Non-pigmented ciliary epithelial cell (primary cell): ENCODE data around the gene SLC6A6.
A peak's percentile ranks its signal among the peaks of the same experiment; 100 is the strongest.

Experiments used
- DNase-seq: peaks from one replicate; pipeline ENCODE4 v3.0.0-alpha.2; 2010; ENCODE audit warnings: low read depth

Gene SLC6A6

DNA sequence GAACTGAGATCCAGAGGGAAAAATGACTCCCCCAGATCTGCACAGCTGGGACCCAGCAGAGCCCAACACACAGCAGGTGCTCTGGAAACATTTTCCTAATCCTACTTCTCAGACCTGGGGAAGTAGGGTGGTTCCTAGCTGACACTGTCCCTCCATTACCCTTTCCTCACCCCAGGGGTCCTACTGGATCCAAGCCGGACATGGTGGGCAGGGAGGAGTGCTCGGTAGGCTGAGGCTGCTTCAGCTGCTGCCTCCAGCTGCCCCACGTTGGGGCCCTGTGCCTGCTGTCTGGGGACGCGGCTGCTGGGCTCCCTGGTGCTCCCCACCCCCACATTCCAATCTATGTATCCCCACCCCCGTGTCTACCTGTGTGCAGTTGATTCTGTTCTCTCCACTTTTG, 29.8 kb upstream of the SLC6A6 start:
- DNase-seq = no peak

DNA sequence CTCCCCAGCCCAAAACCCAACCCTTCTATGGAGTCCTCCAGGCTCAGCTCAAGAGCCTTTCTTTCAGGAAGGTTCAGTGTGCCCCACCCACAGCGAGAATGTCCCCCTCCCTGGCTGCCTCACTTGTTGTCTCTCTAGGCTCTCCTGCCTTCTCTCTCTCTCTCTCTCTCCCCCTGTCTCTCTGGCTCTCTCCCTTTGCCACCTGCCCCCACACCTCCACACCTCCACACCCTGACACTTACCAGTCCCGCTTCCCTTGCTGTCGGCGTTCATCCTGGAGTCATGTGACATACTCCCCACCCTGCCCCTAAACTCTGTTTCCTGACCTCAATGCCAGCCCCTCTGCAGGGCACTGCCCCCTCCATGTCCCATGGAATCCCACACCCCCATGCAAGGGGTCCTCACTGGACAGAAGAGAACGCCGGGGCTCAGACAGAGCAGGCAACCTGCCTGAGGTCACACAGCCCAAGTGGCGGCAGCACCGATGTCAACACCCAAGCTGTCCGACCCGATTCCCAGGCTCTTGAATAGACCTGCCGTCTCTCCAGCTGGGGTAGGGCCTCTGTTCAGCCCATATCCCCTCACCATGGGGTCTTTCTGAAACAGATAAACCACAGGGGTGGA, 28.5 kb upstream of the SLC6A6 start:
- DNase-seq = no peak

DNA sequence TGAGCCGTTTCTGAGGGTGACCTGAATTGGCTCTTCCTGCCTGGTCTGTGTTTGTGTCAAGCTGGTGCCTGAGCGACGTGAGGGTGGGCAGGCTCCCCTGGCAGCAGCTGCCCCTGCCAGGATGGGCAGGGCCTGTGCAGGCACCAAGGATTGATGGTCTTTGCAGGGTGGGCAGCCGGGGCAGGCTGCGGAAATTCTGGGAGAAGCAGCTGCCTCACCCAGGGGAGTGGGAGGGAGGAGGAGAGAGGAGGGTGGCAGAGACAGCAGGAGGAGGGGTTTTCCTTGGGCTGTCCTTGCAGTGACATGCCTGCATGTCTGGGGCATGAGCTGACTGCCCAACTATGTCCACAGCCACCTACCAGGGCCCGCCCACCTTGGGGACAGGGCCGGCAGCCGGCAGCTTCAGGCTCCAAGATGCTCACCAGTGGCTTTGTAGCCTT, 27.9 kb upstream of the SLC6A6 start:
- DNase-seq = no peak

DNA sequence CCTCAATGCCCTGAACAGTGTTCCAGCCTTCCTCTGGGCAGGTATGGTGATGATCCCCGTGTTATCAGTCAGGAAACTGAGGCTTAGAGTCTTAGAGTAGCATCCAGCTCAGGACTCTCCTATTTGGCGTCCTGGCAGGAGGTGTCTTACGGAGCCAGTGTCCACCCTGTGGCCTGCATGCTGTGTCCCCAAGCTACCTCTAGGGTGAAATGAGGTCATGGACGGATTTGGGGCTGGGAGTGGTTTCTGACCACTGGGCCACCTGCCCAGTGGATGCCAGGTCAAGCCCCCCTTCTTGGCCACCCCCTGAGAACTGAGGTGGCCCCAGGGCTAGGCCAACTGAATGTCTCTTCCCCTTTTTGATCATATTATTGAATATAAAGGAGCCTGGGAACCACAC, 27.2 kb upstream of the SLC6A6 start:
- no peak for DNase-seq

DNA sequence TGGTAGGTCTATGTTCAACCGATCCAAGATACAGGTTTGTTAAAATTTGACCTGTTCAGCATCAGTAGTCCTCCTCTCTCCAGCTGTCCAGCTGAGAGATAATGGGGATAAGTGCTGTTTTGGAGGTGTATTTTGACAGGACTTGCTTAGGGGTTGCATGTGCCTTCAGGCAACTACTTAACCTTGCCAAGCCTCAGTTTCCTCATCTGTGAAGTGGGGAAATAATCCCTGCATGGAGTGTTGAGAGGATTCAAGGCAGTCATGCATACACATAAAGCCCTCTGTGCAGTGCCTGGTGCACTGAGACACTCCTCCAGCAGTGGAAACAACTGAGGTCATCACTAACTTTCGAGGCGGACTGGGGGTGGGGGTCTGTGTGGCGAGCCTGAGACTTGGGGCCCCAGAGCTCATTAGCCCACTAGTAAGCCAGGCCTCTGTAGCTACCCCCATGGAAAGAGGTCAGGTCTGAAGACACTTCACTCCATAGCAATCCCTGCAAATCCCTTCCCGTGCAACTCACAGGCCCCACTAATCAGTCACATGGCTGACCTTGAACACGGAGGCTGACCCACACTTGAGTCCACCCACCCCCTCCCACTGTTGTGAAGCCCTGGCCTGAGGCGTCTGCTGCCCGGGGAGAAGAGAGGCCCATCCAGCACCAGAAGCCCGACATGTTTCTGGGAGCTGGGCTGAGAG, 25.9 kb upstream of the SLC6A6 start:
- no peak for DNase-seq

DNA sequence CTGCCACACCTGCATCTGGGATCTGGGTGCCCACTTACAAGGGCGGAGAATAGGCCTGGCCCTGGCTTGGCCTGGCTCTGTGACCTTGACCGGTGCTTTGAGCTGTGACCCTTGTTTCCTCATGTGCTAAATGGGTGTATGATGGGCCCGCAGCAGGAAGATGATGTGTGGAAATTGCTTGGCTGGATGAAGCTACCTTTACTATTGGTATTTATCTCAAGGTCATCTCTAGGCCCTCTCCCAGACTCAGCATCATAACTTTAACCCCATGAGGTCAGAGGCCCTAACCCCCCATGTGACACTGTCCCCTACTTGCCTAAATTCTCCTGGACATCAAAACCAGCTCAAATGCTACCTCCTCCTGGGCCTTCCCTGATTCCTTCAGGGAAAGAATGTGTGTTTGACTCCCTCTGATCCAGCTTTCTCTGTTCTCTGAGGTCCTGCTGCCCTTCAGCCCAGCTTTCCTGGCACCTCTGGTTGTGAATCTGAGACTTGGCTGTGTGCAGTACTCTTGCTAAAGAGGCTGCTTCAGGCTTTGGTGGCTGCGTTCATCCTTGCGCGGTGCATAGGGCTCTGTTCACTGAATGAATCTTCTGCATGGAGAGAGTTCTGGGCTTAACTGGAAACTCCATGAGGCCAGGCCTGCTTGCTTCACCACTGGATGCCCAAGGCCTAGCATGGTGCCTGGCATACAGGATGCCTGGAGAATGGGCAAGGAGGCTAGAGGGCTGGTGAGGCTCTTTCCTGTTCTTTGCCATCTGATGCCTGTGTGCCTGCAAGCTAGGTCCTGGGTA, 25.2 kb upstream of the SLC6A6 start:
- no peak for DNase-seq

DNA sequence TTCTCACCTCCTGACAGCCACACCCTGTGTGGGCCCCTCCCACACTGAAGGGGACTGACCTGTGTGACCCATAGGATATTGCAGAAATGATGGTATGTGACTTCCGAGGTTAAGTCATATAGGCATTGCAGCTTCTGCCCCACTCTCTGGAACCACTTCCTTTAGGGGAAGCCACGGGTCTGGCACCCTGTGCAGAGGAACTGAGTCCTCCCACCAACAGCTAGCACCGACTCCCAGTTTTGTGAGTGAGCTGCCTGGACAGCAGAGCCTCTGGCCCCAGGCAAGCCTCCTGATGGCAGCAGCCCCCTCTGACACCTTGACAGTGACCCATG, 24.6 kb upstream of the SLC6A6 start:
- no peak for DNase-seq

DNA sequence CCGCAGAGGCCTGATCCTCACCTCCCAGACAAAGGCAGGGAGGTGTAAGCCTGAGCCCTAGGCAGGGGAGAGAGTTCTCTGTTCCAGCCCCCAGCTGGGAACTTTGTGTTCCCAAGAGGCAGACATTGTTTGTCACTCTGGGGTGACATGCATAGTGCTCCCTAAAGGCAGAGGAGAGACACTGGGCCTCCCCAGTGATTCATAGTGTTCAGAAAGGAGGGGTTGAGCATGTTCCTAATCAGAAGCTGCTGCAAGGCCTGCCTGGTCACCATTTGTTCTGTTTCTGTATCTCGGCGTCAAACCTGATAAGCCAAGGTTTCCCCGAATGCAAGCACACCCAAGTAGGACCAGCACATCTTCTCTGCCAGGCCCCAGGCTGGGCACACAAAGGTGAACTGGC, 24.0 kb upstream of the SLC6A6 start:
- no peak for DNase-seq

DNA sequence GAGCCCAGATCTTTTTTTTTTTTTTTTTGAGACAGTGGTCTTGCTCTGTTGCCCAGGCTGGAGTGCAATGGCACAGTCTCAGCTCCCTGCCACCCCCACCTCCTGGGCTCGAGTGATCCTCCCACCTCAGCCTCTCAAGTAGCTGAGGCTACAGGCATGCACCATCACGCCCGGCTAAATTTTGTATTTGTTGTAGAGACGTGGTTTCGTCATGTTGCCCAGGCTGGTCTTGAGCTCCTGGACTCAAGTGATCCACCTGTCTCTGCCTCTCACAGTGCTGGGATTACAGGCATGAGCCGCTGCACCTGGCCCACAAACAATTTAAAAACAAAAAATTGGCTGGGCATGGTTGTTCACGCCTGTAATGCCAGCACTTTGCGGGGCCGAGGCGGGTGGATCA, 22.6 kb upstream of the SLC6A6 start:
- DNase-seq = no peak

DNA sequence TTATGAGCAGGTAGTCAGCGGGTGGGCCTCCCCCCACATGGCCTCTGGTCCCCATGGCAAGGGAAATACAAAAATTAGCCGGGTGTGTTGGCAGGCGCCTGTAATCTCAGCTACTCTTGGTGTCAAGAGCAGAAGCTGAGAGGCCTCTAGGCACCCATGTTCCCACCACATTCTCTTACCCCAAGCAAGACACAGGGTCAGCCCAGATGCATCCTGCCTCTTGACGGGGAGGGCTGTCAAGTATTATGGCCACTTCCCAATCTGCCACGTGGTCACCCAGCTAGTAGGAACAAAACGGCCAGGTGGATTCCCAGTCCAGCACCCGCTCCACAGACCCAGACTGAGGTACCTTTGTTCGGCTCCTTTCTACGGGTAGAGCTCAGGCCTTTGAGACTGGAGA, 16.2 kb upstream of the SLC6A6 start:
- DNase-seq = no peak

DNA sequence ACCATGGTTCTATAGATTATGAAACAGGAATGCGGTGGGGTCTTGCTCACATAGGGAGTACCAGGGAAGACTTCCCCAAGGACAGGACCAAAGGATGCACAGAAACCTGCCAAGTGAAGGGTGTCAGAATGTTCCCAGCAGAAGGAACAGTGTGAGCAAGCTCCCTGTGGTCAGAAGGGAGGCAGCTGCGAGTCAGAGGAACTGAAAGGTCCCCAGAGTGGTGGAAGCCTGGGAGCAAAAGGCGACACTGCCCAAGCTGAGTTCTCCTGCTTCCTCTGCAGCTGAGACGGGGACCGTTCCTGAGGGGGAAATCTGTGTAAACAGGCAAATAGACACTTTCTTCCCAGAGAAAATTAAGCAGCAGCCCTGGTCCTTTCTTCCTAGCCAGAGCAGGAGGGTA, 14.2 kb upstream of the SLC6A6 start:
- no peak for DNase-seq

DNA sequence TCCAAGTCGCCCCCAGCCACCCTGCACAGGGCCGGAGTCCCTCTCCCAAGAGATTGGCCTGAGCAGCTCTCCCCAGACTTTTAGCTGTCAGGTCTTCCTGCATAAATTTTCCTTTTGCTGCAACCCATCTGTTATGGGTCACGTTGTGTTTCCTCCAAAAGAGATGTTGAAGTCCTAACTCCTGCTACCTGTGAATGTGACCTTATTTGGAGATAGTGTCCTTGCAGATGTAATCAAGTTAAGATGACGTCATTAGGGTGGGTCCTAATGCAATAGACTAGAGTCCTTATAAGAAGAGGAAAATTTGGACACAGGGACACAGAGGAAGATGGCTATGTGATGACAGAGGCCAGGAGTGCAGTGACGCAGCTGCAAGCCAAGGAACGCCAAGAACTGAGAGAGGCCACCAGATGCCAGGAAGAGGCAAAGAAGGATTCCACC, 13.2 kb upstream of the SLC6A6 start:
- no peak for DNase-seq

DNA sequence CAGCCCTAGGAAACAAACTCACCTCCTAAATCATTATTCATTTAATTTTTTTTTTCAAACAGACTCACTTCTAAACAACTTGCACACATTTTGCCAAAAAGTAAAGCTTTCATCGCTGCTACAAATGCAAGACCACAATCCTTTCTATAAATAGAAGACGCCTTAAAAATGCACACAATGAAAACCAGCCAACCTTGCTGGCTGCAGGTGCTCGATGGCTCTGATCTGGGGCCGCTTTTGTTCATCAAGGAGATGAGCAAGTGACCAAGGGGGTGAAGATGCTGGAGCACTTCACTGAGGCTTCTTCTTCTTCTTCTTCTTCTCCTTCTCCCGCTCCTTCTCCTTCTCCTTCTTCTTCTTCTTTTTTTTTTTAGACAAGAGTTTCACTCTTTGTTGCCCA, 12.7 kb upstream of the SLC6A6 start:
- no peak for DNase-seq

DNA sequence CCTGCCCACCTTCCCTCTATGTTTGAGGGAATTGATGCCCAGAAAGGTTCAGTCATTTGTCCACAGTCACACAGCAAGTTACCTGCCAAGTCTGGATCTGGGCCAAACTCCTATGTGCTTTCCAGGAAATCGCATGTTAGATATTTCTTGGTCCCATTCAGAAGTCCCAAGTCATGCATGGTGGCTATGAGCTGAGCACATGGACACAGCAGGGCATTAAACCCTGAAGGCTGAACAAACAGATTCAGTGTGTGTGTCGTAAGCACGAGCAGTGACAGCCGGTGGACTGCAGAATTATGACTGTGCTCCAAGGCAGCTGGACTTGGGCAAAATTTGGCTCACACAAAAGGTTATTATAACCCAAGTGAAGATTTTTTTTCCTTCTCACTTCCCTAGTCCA, 11.4 kb upstream of the SLC6A6 start:
- peak; percentile 40 for DNase-seq

DNA sequence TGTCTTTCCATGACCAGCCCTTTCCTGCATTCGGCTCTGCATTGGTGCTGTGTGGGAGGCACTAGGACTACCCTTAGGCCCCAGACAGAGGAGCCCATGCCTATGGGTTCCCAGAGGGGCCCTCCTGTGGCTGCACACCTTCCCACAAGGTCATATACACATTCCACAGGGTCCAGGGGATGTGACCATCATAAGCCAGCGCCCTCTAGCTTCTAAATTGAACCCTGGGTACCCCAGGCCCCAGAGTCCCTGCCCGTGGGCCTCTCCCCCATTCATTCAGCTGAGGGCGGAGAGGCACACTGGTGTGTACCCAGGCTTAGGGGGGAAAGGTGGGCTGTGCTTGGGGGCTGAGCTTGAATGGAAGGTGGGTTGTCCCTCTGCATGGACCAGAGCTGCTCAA, 10.2 kb upstream of the SLC6A6 start:
- DNase-seq = no peak

DNA sequence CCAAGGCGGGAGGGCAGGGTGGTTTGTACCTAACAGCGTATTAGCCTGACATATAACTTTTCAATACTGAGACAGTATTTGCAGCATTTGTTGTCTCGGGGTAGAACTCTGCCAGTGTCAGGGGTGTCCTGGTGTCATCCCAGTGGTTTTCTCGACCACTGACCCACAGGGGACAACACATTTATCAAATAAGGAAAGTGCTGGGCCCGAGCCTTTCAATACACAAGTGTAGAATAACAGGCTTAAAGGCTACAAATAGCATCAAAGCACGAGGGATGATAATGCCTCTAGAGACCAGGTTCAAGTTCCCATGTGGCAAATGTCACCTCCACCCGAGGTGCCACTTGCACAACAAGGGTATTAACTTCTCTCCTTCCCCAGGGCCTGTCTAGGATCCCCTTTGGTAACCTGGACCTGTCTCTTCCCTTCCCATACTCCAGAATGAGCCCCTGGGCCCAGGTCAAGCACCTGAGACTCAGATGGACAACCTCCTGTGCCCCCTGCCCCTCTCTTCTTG, 9.5 kb upstream of the SLC6A6 start:
- no peak for DNase-seq

DNA sequence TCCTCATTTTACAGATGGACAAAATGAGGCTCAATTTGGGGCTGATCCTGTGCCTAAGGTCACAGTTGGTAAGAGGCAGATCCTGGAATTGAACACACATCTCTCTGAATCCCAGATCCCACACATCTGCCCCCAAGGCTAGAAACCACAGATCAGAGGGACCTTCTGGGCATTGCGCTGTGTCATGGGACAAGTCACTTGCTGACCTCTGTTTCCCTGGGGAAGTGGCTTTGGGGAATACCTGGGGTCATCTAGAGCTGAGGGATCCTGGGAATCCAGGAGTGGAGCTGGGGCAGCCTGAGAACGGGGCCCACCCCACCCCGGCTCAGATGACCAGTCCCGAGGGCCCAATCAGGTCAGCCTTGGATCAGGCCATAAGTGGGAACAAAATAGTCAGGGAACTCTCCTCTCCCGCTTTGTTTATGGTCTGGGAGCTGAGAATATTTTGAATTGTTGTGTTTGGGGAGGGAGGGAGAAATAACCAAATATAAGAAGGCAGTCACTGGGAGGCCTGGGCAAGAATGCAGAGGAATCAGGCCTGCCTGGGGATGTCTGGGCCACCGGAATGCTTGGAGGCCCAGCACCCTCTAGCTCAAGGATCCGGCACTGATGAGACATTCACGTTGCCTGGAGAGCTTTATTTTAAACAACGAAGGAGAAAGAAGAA, 8.8 kb upstream of the SLC6A6 start:
- no peak for DNase-seq

DNA sequence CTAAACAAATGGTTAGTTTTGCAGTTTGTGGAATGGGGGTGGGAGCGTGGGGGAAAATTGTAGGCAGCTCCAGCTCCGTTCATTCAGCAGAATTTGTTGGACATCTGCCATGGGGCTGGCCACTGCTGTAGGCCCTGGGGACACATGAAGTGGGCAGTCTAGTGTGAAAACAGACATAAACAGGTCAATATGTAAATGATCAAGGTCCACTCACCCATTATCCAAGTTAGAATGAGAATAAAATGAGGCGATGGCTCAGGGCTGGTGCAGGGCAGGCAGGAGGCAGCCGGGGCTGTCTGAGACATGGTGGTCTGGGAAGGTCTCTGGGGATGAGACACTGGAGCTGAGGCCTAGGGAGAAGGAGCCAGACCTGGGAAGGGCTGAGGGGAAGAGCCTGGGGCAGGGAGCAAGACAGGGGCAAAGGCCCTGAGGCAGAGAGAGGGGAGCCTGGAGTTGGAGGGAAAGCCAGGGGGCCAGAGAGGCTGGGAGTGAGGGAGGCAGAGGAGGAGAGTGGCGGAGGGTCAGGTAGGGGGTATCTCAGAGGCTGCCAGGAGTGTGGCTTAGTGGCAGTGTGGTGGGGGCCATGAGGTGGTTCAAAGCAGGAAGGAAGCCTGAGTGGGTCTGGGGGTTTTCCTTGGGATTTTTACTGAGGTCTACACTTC, 6.2 kb upstream of the SLC6A6 start:
- no peak for DNase-seq

DNA sequence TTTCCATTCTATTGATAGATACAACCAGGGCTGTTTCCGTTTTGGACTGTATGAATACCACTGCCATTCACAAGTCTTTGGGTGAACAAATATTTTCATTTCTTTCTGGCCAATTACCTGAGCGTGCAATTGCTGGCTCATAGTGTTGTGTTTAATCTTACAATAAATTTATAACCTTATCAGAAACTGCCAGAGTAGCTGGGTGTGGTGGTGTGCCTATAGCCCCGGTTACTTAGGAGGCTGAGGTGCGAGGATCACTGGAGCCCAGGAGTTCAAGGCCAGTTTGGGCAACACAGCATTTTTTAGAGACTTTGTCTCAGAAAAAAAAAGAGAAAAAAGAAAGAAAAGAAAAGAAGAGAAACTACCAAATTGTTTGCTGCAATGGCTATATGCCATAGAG, 5.4 kb upstream of the SLC6A6 start:
- no peak for DNase-seq

DNA sequence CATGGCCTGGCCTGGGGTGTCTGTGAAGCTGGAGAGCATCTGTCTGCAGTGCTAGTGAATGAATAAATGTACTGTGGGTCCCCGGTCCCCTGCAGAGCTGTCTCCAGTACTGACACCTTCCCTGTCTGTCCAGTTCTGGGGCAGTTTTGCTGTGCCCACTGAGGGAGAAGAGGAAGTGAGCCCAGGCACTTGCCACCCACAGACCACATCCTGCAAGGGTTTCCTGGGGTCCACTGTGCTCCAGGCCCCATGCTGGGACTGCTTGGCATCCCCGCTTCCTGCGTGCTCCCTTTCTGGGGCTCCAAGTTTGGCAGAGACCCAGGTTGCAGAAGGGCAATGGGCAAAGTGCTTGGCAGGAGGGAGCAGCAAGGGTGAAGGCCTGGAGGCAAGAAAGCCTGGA, 4.9 kb upstream of the SLC6A6 start:
- DNase-seq = no peak

DNA sequence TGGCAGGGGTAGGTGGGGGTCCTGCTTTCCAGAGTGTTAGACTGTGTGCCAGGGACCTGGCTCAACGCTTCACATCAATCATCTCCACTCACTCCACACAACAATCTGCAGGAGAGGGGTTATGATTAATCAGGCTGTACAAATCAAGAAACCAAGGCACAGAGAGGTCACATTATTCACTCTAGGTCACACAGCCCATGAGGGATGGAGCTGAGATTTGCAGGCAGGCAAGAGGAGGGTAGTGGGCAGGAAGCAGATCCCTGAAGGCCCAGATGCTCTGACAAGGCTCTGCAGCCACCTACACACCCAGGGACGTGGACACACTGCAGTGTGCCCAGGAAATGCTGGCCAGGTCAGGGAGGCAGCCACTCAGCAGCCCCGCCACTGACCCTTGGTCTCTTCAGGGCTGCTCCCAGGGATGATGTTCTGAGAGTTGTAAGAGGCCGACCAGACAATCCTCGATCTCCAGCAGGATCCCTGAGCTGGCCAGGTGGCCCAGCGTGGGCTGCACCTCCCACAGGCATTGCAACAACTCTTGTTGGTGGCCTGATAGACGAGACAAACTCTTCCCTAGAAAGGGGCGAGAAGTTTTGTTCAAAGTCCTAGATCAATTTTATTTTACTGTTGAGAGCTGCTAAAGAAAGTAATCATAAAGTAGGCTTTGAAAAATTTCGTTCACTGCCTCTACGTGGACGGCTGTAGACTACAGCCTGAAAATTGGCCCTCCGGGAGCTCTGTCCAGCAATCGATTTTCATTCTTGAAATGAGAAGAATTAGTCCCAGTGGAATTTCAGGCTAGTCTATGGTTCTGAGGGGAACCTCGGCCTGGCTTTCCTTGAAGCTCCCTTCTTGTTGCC, 4.2 kb upstream of the SLC6A6 start:
- no peak for DNase-seq
